ENCODE measurements around the gene TBCD.

Gene TBCD

DNA sequence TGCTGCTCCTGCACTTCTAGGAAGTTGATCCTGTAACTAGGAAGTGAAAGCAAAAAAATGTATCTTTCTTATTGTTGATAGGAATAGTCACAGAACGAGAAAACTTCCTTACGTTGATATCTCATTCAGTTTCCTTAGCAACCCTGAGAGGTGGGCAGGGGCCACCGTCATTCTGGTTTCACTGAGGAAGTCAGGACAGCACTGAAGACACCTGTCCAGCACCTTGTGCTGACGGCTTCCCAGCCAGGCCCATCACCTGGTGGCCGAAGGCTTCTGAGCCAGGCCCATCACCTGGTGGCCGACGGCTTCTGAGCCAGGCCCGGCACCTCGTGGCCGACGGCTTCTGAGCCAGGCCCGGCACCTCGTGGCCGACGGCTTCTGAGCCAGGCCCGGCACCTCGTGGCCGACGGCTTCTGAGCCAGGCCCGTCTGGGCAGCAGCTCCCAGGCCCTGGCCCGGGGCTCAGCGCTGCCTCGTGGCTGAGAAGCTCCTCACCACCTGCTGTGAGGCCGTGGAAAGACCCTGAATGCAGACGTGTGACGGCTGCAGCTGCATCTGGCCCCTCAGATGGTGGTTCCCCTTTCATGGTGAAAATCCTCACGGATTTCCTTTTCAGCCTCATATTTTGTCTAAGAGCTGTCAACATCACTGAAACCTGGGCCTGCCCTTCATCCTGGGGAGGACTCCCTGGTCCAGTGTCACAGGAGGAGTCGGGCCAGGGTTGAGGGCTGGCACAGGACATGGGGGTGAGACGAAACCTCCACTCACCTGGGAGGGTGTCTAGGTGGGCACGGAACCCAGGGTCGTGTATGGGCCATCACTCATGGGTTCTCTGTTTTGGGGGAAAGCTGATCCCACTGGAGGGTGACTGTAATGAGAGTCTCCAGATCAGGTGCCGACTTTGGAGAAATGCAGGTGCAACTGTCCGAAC, 121.0 kb downstream of the TBCD start:
- no peak for DNase-seq

DNA sequence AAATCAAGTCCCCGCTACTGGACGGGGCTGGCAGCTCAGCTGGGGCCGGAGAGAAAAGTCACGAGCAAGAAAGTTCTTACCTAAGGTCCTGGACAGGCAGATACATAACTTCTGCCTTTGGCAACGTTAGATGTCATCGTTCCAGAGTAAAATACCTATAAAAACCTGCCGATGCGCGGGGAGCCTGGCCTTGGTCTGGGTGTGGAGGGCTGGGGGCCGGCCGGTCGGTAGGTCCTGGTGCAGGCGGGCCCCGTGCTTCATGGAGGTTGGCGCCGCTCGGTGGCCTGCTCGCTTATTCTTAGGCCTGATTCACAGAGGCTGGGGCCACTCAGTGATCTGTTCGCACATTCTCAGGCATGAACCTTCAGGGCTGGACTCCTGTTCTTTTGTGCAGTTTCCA, 121.7 kb downstream of the TBCD start:
- no peak for DNase-seq

DNA sequence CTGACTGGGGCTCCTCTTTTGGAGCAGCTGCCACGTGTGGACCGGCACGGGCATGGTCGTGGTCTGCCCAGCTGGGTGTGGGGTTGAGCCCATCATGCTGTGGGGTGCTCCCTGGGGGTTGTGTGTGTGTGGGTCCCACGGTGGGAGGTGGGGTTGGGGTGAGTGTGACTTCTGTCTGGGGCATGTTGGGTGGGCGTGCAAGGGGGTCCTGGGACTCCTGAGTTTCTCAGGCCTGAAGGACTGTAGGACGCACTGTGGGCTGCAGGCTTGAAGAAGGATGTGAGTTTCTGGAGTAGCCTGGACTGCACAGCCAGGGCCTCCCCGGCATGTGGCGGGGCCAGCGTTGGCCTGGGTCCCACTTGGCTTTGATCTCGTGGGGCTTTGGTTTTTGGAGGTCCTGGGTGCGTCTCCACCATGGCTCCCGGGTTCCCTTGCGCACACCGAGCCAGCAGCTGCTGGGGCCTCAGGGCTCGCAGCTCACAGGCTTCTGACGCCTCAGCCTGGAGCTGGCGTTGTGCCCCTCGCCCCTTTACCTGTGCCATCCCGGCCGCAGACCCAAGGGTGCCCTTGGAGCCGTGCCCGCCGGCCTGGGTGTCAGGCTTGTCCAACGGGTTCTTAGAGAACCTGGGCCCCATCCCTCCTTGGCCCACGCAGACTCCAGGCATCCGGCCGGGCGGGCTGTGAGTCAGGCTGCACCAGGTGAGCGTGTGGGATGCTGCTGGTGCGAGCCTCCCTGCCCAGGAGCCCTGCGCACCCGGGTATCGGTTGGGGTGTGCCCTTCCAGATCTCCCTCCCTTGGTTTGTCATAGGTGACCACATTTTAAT, 122.4 kb downstream of the TBCD start:
- no peak for DNase-seq

DNA sequence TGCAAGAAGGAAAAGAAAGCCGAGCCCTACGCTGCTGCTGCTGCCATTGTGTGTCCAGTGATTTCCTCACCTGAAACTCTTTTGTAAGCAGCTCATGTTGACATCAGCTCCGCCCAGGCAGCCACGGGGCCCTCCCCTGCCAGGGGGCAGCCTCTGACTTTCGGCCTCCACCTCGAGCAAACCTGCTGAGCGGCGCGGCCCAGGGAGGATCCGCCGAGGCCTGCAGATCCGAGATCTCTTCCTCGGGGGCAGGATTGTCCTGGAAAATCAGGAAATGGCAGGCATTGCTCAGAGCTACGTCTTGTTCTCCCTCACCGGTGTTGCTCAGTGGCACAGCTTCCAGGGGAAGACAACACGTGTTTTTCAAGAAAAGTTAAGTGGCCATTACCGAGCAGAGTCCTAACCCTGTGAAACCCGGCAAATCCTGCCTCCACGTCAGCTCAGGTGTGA, 123.6 kb downstream of the TBCD start:
- peak; percentile 90 for DNase-seq

DNA sequence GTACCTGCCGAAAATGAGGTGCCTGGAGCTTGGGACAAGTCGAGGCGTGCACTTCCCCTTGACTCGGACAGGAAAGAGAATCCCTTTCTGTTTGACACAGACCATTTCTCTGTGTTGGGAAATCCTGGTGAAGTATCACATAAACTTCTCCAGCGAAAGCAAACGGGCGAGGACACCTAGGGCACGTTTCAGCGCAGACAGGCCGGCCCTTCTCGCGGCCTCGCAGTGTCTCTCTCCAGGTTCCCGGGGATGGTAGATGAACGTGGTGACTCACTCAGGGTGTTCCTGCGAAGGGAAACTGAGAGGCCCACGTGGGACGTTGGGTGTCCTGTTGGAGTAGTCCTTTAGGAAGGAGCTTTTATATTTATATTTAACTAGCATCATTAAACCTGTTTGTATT, 124.3 kb downstream of the TBCD start:
- peak; percentile 62 for DNase-seq

DNA sequence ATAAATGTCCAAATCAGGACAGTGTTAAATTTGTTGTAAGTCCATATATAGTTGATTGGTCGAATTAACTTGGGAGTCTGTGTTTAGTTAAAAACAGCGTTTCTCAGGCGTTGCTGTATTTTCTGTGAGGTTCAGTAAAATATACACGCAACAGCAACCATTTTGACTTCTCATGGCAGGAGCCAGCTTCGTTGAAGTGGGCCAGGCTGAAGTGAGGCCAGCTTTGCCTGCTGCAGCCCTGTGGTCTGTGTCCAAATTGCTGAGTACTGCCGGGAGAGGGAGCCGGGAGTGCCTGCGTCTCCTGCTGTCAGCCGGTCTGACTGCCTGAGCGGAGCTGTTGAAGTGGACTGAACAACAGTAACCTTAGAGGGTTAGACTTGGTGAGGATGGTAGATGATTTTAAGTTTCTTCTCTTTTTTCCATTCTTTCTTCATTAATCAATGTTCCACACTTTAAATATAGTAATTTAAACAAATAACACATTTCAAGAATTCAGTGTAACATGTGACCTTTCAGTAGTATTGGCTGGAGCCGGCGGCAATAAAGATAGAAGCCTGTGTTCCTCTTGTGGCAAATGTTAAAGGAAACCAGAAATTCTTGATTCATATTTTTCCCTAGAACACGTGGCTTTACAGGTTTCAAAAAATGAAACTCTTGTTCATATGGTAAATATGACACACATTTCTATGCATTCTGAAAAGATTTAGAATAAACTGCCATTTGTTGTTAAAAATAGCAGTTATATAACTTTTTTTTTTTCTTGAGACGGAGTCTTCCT, 124.9 kb downstream of the TBCD start:
- peak; percentile 85 for DNase-seq

DNA sequence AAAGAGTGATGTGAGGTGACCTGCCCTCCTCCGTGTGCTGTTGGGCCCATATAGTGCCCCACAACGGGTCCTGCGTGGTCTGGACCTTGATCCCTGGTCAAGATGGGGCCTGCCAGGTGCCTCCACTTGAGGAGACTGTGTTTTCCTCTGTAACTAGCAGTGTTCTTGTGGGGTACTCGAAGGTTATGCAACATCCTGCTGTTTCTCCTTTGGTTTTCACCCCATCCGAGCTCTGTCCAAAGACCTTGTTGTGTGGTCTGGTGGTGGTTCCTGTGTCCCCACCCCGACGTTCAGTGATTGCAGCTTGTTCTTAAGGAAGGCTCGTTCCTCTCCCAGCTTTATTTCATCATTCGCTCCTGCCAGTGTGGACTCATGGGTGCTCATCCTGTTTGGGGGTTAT, 126.7 kb downstream of the TBCD start:
- DNase-seq, result no peak

DNA sequence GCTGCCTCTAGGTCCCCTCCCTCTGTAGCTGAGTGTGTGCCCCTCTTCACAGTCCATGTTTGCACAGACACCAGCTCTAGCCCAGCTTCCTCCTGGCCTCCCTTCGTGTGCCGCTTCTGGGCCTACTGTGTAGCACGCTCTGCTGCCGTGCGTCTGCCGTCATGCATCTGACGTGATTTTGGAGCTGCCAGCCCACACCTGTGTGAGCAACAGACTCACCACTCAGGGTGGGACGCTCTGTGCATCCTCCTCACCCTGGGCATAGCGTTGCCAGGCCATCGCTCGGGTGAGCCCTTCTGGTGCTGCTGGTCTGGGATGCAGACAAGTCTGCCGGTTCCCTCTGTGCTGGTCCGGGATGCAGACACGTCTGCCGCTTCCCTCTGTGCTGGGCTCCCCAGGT, 127.4 kb downstream of the TBCD start:
- no peak for DNase-seq

DNA sequence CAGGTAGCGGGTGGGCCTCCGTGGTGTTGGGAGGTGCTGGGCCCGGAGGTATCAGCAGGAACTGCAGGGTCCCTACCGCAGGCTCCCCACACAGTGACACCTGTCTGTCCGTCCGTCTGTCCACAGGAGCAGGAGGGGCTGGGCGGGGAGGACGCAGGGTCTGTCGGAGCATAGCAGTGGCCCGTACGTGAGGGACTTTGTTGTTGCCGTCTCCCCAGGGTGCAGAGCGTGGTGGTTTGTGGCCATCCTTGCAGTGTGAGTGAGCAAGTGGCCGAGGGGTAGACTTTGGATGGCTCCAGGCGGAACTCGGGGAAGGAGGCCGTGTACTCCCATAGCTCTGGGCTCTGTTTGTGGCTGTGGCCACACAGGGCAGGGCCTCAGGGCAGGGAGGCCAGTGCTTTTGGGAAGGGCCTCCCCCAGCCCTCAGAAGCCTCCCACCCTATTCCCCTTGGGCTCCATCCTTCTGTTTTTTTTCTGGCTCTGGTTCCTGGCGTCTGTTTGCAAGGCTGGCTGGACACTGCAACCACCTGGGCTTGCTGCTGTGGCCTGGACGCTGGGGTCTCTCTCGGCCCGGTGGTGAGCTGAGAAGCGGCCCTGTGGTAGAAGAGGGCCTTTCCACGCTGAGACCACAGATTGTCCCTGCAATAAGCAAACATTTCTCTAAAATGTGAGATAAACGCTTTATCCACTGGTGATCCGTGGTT, 128.9 kb downstream of the TBCD start:
- no peak for DNase-seq

DNA sequence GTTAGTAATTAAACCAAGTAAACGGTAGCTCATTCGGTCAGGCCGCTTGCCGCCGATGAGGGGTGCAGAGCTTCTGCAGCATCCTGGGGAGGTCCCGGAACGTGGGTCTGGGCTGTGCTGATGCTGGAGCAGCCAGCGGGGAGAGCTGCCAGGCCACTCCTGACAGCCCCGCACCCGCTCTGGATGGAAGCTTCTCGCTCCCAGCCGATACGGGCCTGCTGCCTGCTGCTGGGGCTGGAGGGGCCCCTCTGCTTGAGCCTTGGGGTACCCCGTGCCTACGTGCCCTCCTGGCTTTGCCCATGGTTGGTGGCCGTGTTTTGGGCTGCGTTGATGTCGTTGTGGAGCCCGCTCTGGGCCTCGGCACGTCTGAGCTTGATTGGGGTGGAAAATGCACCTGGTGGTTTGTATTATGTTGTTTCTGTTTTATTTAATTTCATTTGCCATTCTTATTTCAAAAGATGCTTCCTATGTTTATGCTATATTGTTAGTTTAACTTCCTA, 129.5 kb downstream of the TBCD start:
- DNase-seq, result no peak

DNA sequence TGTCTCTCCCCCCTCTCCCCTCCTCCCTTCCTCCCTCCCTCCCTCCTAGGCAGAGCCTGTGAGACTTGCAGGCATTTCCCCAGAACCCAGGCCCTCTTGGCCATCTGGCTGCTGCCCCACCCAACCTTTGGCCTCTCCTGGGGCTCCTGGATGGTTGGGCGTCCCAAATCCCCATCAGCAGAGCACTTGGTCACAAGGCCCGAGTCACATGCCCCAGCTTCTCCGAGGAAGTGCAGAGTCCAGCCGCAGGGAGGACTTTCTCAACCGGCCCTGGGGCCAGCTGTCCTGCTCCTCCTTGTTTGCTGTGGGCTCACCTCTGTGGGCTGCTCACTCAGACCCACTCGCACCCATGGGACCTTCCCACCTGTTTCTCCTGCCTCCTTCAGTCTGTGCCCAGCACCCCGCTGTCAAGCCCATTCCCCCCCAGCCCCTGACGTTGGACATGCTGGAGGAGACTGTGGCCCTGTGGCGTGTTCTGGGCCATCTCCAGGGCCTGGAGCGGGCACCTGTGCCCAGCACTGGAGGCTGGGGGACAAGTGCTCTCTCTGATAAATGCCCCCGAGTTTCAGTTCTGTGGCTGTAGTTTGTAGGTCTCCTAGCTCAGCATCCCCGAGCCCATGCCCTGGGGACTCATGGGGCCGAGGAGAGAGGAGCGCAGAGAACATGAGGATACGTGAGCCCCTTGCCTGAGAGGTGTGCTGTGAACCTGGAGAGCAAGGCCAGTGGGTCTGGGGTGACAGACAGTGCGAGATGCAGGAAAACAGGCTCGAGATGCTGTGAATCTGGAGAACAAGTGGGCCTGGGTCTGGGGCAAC, 130.2 kb downstream of the TBCD start:
- DNase-seq, result no peak

DNA sequence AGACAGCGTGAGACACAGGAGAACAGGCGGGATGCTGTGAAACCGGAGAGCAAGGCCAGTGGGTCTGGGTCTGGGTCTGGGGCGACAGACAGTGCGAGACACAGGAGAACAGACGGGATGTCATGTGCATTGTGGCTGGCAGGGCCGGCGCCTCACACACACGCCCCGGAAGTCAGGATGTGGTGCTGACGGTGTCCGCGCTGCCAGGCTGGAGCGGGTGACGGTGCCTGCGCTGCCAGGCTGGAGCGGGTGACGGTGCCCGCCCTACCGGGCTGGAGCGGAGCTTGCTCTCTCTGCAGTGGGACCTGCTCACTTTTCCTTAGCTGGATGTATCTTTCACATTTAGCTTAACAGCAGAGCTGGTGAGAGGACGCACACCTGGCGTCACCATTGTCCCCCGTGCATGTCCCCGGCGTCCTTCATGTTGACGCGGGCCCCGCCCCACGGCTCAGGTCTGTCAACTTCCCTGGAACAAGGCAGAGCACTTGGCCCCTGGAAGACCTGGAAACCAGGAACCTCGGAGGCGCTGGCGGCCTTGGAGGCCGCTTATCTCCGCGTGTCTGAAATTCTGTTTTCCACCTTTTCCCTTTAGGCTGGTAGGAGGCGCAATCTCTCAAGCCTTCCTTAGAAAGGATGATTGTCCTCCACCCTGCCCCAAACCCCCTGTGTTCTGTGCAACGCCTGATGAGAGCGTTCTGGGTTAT, 131.0 kb downstream of the TBCD start:
- DNase-seq, result peak; percentile 65

DNA sequence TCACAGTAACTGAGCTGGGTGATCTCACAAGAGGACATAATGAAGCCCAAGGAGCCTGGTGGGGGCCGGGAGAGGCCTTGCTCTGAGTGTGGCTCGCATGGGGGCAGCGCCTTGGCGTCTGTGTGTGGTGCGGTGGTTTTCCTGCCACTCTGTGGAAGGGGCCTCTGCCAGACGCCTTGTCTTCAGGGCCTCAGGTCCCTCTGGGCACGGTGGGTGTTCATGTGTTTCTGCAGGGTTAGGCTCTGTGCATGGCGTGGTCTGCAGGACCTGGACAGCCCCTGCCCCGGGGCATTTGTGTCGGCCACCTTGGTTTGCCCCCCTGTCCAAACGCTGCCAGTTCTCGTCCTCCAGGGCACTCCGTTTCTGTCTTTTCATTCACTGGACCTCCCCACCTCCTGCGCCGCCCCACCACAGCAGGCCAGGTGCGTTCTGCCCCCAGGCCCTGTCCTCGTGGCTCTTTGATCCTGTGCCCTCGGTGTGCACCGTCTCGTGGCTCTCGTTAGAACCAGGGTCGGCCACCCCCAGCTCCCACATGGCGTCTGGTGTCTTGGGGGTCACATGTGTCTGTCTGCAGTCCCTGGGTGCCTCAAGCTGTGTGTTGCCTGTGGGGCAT, 131.7 kb downstream of the TBCD start:
- DNase-seq, result no peak

DNA sequence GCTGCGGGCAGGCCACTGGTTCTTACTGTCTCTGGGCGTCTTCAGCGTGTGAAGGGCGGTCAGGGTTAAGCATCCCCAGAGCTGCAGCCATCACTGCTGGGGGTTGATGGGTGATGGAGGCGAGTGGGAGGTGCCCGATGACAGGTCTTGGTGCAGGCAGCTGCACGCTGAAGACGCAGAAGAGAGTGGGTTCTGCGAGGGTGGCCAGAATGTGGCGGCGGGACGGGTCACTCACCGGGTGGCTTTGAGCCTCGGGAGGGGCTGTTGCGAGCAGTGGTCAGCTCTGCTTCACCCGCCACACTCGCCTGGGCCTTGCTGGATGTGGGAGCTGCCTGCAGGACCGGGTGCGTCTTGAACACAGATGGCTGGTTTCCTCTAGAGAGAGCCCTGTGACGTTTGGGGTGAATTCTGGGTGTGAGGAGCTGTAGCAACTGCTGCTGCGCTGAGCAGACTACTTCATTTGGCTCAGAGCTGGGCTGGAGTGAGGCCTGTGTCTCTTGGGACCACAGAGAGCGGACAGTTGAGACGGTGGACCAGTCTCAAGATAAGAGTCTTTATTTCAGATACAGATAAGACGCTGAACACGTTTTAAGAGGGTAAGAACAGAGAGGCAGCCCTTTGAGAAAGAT, 132.6 kb downstream of the TBCD start:
- no peak for DNase-seq

DNA sequence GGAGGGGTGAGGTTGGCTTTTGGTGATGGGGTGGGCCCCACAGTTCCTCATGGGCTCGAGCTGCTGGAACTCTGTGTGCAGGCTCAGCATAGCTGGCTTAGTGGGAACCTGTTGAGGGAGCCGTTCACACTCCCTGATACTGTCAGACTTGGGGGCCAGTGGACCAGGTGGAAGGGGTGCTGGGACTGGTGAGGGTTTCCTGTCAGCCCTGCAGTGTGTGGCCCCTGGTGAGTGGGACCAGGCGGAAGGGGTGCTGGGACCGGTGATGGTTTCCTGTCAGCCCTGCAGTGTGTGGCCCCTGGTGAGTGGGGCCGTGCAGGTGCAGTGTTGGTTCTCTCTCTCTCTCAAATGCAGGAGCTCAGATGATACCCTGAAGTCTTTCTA, 133.1 kb downstream of the TBCD start:
- DNase-seq, result no peak

DNA sequence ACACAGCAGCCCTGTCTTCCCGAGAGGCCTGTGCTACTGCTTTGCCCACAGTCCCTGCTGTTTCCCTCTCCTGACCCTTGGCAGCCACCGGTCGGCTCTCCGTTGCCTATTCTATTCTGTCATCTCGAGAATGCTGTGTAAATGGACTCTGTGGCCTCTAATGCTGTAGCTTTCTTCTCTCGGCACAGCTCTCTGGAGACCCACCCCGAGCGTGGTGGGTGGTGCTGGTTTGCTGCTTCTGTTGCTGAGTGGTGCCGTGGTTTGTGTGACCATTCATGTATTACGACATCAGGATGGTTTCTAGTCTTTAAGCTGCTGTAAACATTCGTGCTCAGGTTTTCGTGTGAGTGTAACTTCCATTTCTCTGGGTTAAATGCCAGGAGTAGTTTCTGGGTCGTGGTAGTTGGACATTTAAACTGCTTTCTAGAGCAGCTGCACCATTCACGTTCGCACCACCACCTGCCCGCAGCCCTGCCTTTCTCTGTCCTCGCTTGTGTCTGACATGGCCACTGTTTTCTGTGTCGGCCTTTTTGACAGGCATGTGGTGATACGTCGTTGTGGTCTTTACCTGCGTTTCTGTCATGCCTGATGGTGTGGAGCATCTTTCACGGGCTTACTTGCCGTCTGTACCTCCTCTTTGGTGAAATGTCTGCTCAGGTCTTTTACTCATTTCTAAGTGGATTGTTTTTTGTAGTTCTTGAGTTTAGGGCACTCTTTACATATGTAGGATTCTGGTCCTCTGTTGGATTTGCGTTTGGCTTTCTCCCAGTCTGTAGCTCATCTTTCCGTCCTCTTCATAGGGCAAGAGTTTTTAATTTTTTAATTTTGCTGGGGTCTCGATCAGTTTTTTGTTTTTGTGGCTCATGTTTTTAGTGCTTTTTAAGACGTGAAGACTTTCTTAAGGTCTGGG, 135.6 kb downstream of the TBCD start:
- no peak for DNase-seq

DNA sequence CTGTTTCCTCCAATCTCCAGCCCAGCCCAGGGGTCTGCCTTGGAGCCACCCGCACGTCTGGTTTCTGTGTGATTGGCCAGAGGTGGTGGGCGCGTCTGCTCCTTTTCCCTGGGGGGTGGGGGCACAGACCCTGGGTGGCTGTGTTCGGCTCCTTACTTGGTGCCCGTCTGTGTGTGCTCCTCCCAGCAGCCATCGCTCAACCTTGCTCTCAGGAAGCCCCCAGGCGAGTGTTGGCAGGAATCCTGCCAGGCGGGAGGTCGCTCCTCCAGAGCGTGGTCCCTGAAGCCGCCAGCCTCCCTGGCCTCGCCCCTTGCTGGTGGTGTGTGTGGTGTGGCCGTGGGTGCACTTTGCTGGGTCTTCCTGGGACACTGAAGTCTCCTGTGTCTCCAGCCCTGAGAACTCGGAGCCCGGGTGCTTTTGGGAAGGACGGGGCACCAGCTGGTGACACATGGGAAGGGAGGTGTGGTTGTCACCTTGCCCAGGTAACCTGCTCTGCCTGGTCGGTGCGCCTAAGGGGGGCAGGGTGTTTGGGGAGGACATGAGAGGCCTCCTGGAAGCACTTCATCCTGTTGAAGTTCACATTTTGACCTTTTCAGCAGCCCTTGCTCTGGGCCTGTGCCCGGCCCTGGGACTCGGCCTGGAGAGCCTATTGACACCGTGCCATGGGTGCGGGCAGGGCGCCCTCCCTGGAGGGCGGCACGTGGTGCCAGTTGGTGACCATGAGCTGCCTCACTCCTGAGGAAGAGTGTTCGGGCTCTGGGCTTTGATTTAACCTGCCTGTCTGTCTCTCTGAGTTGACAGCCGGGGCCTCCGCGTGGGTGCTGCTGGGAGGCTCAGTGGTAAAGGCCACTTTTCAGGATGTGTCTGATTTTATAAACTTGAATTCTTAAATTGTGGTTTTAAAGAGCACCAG, 137.0 kb downstream of the TBCD start:
- DNase-seq, result no peak

Data from NCI-H510A treated with DMSO at 0.1 percent for 48 hours (cell line).